ENCODE measurements around the gene CCND2. TPM values are rescaled to one million over a fixed set of nuclear protein-coding genes. Genes with fewer than 3 reads are reported as not detected.
A peak's percentile ranks its signal among the peaks of the same experiment; 100 is the strongest.
"Not testable (repeated sequence)": the region's sequence is repeated elsewhere in the genome, so short reads cannot be mapped to it uniquely, and the experiment has no call there.

The CCND2 gene
- total RNA-seq, 2 experiments from 2014 or later = 357 to 369 TPM

GRCh38 chr12:4242595-4242994 lies 31.0 kb upstream of the CCND2 start:
- ChIA-PET CTCF (interaction anchor here (1.4 kb wide), 1 partner anchor 38 kb away, joined by 3 read pairs; no protein-coding TSS in a partner anchor), POLR2A (no interaction called here)
- Mint-ChIP-seq H3K4me1 (no peaks in the 10 kb centered on the region), H3K36me3 (ENCODE audit: low read depth) (peaks cover 5% of the 10 kb centered on the region), H3K4me3 (no peak overlapping the region), H3K27ac (no peak overlapping the region), H3K9me3 (ENCODE audit: low read depth) (peaks cover 21% of the 10 kb centered on the region), H3K27me3 (peaks cover 10% of the 10 kb centered on the region)
- intact Hi-C loops (cut with DNase I, micrococcal nuclease) = no loop called here
- no peak for DNase-seq
- ATAC-seq = no peak

GRCh38 chr12:4243091-4243490 lies 30.5 kb upstream of the CCND2 start:
- Mint-ChIP-seq H3K4me1 (no peaks in the 10 kb centered on the region), H3K9me3 (ENCODE audit: low read depth) (peaks cover 16% of the 10 kb centered on the region), H3K4me3 (no peak overlapping the region), H3K27me3 (peaks cover 10% of the 10 kb centered on the region), H3K27ac (no peak overlapping the region), H3K36me3 (ENCODE audit: low read depth) (peaks cover 5% of the 10 kb centered on the region)
- ChIA-PET POLR2A (no interaction called here), CTCF (no interaction called here)
- ATAC-seq = no peak
- intact Hi-C loops (cut with DNase I, micrococcal nuclease) = no loop called here
- no peak for DNase-seq

DNA sequence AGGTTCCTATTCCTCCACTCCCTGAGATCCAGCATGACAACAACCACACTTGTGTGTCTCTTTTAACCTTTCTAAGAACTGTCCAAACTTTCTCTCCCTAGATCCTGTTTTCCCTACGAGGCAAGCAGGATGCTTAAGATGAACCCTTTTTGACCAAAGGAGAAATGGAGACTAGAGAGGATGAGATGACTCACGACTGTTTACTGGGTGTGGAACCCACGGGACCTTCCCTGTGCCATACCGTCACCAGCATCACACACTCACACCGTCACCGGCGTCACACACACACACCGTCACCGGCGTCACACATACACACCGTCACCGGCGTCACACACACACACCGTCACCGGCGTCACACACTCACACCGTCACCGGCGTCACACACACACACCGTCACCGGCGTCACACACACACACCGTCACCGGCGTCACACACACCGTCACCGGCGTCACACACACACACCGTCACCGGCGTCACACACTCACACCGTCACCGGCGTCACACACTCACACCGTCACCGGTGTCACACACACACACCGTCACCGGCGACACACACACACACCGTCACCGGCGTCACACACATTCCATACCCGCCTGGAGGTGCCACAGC lies 30.0 kb upstream of the CCND2 start:
- H3K36me3 Mint-ChIP-seq (ENCODE audit: low read depth); CTCF ChIA-PET; intact Hi-C loops (cut with DNase I, micrococcal nuclease); H3K4me1 Mint-ChIP-seq; DNase-seq; POLR2A ChIA-PET; H3K27ac Mint-ChIP-seq; H3K27me3 Mint-ChIP-seq; ATAC-seq; H3K4me3 Mint-ChIP-seq: not testable (repeated sequence)
- H3K9me3 Mint-ChIP-seq (ENCODE audit: low read depth) = peaks cover 12% of the 10 kb centered on the region

DNA sequence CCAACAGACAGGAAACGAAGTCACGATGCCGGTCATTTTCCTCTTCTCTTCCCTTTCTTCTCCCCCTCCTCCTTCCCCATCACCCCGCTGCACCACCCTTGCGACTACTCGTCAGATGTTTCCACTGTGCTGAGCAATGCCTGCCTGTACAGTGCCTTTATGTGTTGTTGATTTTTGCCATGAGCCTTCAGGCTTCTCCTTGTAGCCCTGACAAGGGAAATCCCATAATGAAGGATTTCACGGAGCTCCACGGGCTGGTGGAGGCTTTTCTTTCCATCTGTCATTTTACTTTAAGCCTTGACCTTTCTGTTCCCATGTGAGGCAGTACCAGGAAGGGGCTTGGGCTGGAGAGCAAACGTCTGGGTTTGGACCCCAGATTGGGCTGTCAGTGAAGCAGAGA lies 28.7 kb upstream of the CCND2 start:
- no peak for DNase-seq
- intact Hi-C loops (cut with DNase I, micrococcal nuclease) = no loop called here
- H3K27ac Mint-ChIP-seq = no peak overlapping the region
- POLR2A ChIA-PET = no interaction called here
- no peak overlapping the region for H3K4me3 Mint-ChIP-seq
- H3K27me3 Mint-ChIP-seq = peaks cover 10% of the 10 kb centered on the region
- CTCF ChIA-PET = no interaction called here
- no peaks in the 10 kb centered on the region for H3K4me1 Mint-ChIP-seq
- H3K9me3 Mint-ChIP-seq (ENCODE audit: low read depth) = peaks cover under 1% of the 10 kb centered on the region
- H3K36me3 Mint-ChIP-seq (ENCODE audit: low read depth) = no peaks in the 10 kb centered on the region
- no peak for ATAC-seq

GRCh38 chr12:4245446-4245845 lies 28.1 kb upstream of the CCND2 start:
- Mint-ChIP-seq H3K4me1 (peaks cover 2% of the 10 kb centered on the region), H3K36me3 (ENCODE audit: low read depth) (no peaks in the 10 kb centered on the region), H3K27me3 (peaks cover 10% of the 10 kb centered on the region), H3K4me3 (no peak overlapping the region), H3K27ac (no peak overlapping the region), H3K9me3 (ENCODE audit: low read depth) (no peaks in the 10 kb centered on the region)
- ChIA-PET POLR2A (no interaction called here), CTCF (no interaction called here)
- DNase-seq (no peak), ATAC-seq (no peak)
- intact Hi-C loops (cut with DNase I, micrococcal nuclease) = no loop called here

GRCh38 chr12:4246116-4246515 lies 27.4 kb upstream of the CCND2 start:
- intact Hi-C loops (cut with DNase I, micrococcal nuclease) = no loop called here
- Mint-ChIP-seq H3K9me3 (ENCODE audit: low read depth) (no peaks in the 10 kb centered on the region), H3K4me3 (no peak overlapping the region), H3K36me3 (ENCODE audit: low read depth) (no peaks in the 10 kb centered on the region), H3K4me1 (peaks cover 8% of the 10 kb centered on the region), H3K27ac (no peak overlapping the region), H3K27me3 (peaks cover 8% of the 10 kb centered on the region)
- POLR2A ChIA-PET = no interaction called here
- CTCF ChIA-PET = interaction anchor here (1.7 kb wide), 1 partner anchor 11 kb away, joined by 7 read pairs; no protein-coding TSS in a partner anchor
- no peak for DNase-seq
- no peak for ATAC-seq

GRCh38 chr12:4250691-4251090 lies 22.9 kb upstream of the CCND2 start:
- POLR2A ChIA-PET = interaction anchor here (0.6 to 0.8 kb wide), 2 partner anchors 35 to 164 kb away, joined by 3 to 6 read pairs; no protein-coding TSS in a partner anchor
- intact Hi-C loops (cut with DNase I, micrococcal nuclease) = loop anchor here (1.0 to 2.0 kb wide), 2 partner anchors 22 to 27 kb away; partner anchors contain the start of gene CCND2 (in 1 of the 2)

DNA sequence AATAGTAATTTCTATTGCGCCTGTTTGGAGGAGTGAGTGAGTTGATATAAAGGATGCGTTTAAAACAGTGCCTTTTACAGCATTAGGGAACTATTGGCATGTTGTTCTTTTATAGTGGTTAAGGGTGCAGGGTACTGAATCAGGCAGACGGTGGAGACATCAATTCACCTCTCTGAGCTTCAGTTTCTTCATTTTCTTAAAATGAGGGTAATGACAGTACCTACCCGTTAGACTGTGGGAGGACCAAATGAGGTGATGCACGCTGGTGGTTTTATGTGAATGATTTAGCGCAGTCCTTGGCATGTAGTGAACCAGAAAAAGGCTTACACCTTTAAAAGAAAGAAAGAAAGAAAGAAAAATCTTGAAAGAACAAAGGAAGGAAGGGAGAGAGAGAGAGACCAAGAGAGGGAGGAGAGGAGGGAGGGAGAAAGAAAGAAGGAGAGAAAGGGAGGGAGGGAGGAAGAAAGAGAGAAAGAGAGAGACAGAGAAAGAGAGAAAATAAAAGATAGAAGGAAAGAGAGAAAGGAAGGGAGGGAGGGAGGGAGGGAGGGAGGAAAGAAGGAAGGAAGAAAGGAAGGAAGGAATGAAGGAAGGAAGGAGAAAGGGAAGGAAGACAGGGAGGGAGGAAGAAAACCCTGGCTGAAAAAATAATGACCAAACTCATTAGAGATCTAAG lies 22.2 kb upstream of the CCND2 start:
- ChIA-PET POLR2A (interaction anchor here (0.8 kb wide), 1 partner anchor 35 kb away, joined by 6 read pairs; no protein-coding TSS in a partner anchor), CTCF (interaction anchor here (0.9 to 2.1 kb wide), 3 partner anchors 17 to 35 kb away, joined by 3 to 14 read pairs (median 4); no protein-coding TSS in a partner anchor)
- Mint-ChIP-seq H3K27me3 (peaks cover 4% of the 10 kb centered on the region), H3K9me3 (ENCODE audit: low read depth) (no peaks in the 10 kb centered on the region), H3K4me1 (peaks cover 17% of the 10 kb centered on the region), H3K36me3 (ENCODE audit: low read depth) (no peaks in the 10 kb centered on the region), H3K27ac (peak overlapping the region; percentile 78), H3K4me3 (peak overlapping the region; percentile 1)
- intact Hi-C loops (cut with DNase I, micrococcal nuclease) = loop anchor here (1.0 to 2.0 kb wide), 2 partner anchors 21 to 26 kb away; partner anchors contain the start of gene CCND2 (in 1 of the 2)
- ATAC-seq (peak; percentile 96), DNase-seq (peak; percentile 60)

More at GRCh38 chr12:4250691-4251090, 22.9 kb upstream of the CCND2 start:
- Mint-ChIP-seq H3K27ac (peak overlapping the region; percentile 4), H3K4me3 (no peak overlapping the region), H3K4me1 (peaks cover 15% of the 10 kb centered on the region), H3K27me3 (peaks cover 4% of the 10 kb centered on the region), H3K9me3 (ENCODE audit: low read depth) (no peaks in the 10 kb centered on the region), H3K36me3 (ENCODE audit: low read depth) (no peaks in the 10 kb centered on the region)
- DNase-seq (no peak), ATAC-seq (no peak)
- CTCF ChIA-PET = interaction anchor here (0.6 to 2.1 kb wide), 5 partner anchors 17 to 36 kb away, joined by 3 to 14 read pairs (median 3); no protein-coding TSS in a partner anchor

DNA sequence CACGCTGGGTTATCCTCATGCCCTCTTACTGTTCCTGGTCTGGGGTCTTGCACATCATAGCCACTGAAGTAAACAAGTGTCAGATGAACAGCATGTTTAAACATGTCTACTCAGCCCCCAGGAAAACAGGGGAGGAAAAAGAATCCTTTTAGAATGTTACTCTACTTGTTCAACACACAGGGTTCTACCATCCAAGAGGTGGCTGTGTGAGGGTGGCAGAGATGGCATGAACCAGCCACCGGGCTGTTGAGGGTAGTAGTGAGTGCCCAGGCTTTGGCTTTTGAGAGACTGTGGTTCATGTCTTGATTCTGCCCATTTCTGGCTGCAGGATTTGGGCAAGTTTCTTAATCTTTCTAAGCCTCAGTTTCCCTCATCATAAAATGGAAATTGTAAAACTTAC lies 21.6 kb upstream of the CCND2 start:
- DNase-seq (no peak), ATAC-seq (no peak)
- Mint-ChIP-seq H3K27ac (no peak overlapping the region), H3K4me3 (no peak overlapping the region), H3K4me1 (peaks cover 20% of the 10 kb centered on the region), H3K27me3 (peaks cover 4% of the 10 kb centered on the region), H3K36me3 (ENCODE audit: low read depth) (no peaks in the 10 kb centered on the region), H3K9me3 (ENCODE audit: low read depth) (no peaks in the 10 kb centered on the region)
- ChIA-PET POLR2A (no interaction called here), CTCF (no interaction called here)
- intact Hi-C loops (cut with DNase I, micrococcal nuclease) = loop anchor here (1.0 to 2.0 kb wide), 2 partner anchors 21 to 25 kb away; partner anchors contain the start of gene CCND2 (in 1 of the 2)

- Mint-ChIP-seq H3K9me3 (ENCODE audit: low read depth) (no peaks in the 10 kb centered on the region), H3K27me3 (peaks cover 4% of the 10 kb centered on the region), H3K4me3 (no peak overlapping the region), H3K4me1 (peaks cover 25% of the 10 kb centered on the region), H3K36me3 (ENCODE audit: low read depth) (no peaks in the 10 kb centered on the region), H3K27ac (no peak overlapping the region)
- DNase-seq = no peak
- ATAC-seq = no peak
- intact Hi-C loops (cut with DNase I, micrococcal nuclease) = no loop called here
- CTCF ChIA-PET = no interaction called here
- POLR2A ChIA-PET = interaction anchor here (0.8 kb wide), 1 partner anchor 279 kb away, joined by 3 read pairs; no protein-coding TSS in a partner anchor
These were observed 21.0 kb upstream of the CCND2 start for GRCh38 chr12:4252601-4253000.

DNA sequence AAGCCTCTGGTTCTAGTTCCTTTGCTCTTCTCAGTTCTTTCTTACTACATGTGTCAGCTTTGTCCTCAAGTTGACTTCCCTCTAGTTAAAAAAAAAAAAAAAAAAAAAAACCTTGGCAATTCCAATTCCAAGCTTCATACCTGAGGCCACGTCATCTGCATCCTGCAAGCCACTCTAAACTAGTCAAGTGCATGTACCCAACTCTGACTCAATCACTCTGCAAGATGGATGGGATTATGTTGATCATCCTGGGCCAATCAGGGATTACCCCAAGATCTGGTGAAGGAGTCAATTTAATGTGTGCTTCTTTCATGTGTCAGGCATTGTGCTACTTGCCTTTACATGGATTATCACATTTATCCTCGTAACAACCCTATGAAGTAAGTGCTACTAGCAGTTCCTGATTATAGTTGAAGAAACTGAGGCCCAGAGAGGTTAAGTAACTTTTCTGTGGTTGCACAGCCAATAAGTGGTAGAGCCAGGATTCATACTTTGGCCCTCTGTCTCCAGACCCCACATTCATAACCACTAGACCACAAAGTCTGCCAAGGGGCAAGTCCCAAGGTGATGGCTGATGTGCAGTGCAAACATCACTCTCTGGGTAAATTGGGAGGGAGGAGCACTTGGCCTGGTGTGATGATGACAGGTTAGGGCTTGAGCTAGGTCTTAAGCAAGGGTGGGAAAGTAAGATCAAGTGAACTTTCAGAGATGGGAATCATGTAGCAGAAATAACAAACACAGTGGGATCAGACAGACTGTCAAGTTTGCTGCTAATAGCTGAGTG lies 17.3 kb upstream of the CCND2 start:
- H3K4me1 Mint-ChIP-seq = peaks cover 18% of the 10 kb centered on the region
- intact Hi-C loops (cut with DNase I, micrococcal nuclease) = no loop called here
- peak; percentile 25 for ATAC-seq
- H3K4me3 Mint-ChIP-seq = no peak overlapping the region
- peak overlapping the region; percentile 17 for H3K27ac Mint-ChIP-seq
- DNase-seq = no peak
- POLR2A ChIA-PET = no interaction called here
- H3K9me3 Mint-ChIP-seq (ENCODE audit: low read depth) = peaks cover 8% of the 10 kb centered on the region
- H3K36me3 Mint-ChIP-seq (ENCODE audit: low read depth) = peaks cover 2% of the 10 kb centered on the region
- CTCF ChIA-PET = interaction anchor here (0.7 to 1.2 kb wide), 3 partner anchors 10 to 370 kb away, joined by 3 to 7 read pairs (median 4); no protein-coding TSS in a partner anchor
- peaks cover 4% of the 10 kb centered on the region for H3K27me3 Mint-ChIP-seq

All from activated CD4-positive, alpha-beta T cell treated with anti-CD3 and anti-CD28 coated beads for 36 hours (primary cell).